ENCODE data around the gene NME2. TPM values are rescaled to one million over a fixed set of nuclear protein-coding genes. Genes with fewer than 3 reads are reported as not detected.
A peak's percentile ranks its signal among the peaks of the same experiment; 100 is the strongest.

NME2 gene
- polyA plus RNA-seq, 1 donor from 2014 or later, result 127 TPM

- H4K20me1 ChIP-seq (ENCODE audit: insufficient read depth), result no peaks in the 10 kb centered on the region
- H3F3A ChIP-seq (ENCODE audit: insufficient read depth, low read length, poor library complexity, severe bottlenecking), result no peaks in the 10 kb centered on the region
- no peaks in the 10 kb centered on the region for H3K79me2 ChIP-seq (replicated peaks; ENCODE audit: insufficient read depth, low read length)
- TF ChIP-seq EZH2 (IDR thresholded peaks at IDR 0.05; ENCODE audit: borderline replicate concordance, insufficient read depth, low read length, poor library complexity, severe bottlenecking) (no peak), EP300 (conservative IDR thresholded peaks at IDR 0.05; ENCODE audit: poor library complexity, severe bottlenecking) (no peak), TAF1 (IDR thresholded peaks at IDR 0.05; ENCODE audit: low read depth) (no peak), CTCF (IDR thresholded peaks at IDR 0.05; ENCODE audit: poor library complexity, severe bottlenecking) (no peak), MXI1 (conservative IDR thresholded peaks at IDR 0.05; ENCODE audit: poor library complexity, severe bottlenecking) (no peak), RAD21 (conservative IDR thresholded peaks at IDR 0.05) (no peak), SMC3 (conservative IDR thresholded peaks at IDR 0.05; ENCODE audit: poor library complexity) (no peak), POLR2AphosphoS5 (IDR thresholded peaks at IDR 0.05) (no peak)
- TF ChIP-seq, protein P1, sequence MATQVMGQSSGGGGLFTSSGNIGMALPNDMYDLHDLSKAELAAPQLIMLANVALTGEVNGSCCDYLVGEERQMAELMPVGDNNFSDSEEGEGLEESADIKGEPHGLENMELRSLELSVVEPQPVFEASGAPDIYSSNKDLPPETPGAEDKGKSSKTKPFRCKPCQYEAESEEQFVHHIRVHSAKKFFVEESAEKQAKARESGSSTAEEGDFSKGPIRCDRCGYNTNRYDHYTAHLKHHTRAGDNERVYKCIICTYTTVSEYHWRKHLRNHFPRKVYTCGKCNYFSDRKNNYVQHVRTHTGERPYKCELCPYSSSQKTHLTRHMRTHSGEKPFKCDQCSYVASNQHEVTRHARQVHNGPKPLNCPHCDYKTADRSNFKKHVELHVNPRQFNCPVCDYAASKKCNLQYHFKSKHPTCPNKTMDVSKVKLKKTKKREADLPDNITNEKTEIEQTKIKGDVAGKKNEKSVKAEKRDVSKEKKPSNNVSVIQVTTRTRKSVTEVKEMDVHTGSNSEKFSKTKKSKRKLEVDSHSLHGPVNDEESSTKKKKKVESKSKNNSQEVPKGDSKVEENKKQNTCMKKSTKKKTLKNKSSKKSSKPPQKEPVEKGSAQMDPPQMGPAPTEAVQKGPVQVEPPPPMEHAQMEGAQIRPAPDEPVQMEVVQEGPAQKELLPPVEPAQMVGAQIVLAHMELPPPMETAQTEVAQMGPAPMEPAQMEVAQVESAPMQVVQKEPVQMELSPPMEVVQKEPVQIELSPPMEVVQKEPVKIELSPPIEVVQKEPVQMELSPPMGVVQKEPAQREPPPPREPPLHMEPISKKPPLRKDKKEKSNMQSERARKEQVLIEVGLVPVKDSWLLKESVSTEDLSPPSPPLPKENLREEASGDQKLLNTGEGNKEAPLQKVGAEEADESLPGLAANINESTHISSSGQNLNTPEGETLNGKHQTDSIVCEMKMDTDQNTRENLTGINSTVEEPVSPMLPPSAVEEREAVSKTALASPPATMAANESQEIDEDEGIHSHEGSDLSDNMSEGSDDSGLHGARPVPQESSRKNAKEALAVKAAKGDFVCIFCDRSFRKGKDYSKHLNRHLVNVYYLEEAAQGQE (IDR thresholded peaks at IDR 0.05; ENCODE audit: borderline replicate concordance), result no peak
- no peak overlapping the region for H3K9ac ChIP-seq (ENCODE audit: low read length)
- H3K36me3 ChIP-seq (ENCODE audit: insufficient read depth, low read length), result no peaks in the 10 kb centered on the region
- peak overlapping the region; percentile 1 for H2AFZ ChIP-seq (ENCODE audit: low read depth, low read length)
- no peaks in the 10 kb centered on the region for H3K9me3 ChIP-seq (ENCODE audit: low read length)
- no peaks in the 10 kb centered on the region for H3K9me2 ChIP-seq (ENCODE audit: insufficient read depth, low read length)
- H3K4me2 ChIP-seq (ENCODE audit: low read length), result no peak overlapping the region
- H3K27me3 ChIP-seq (ENCODE audit: insufficient read depth, low read depth, low read length), result no peaks in the 10 kb centered on the region
- peak overlapping the region; percentile 77 for H3K4me3 ChIP-seq (ENCODE audit: low read length)
- H3K27ac ChIP-seq (ENCODE audit: low read length), result no peak overlapping the region
Observed at GRCh38 chr17:51165680-51166197, 472 bp upstream of the NME2 start.

DNA sequence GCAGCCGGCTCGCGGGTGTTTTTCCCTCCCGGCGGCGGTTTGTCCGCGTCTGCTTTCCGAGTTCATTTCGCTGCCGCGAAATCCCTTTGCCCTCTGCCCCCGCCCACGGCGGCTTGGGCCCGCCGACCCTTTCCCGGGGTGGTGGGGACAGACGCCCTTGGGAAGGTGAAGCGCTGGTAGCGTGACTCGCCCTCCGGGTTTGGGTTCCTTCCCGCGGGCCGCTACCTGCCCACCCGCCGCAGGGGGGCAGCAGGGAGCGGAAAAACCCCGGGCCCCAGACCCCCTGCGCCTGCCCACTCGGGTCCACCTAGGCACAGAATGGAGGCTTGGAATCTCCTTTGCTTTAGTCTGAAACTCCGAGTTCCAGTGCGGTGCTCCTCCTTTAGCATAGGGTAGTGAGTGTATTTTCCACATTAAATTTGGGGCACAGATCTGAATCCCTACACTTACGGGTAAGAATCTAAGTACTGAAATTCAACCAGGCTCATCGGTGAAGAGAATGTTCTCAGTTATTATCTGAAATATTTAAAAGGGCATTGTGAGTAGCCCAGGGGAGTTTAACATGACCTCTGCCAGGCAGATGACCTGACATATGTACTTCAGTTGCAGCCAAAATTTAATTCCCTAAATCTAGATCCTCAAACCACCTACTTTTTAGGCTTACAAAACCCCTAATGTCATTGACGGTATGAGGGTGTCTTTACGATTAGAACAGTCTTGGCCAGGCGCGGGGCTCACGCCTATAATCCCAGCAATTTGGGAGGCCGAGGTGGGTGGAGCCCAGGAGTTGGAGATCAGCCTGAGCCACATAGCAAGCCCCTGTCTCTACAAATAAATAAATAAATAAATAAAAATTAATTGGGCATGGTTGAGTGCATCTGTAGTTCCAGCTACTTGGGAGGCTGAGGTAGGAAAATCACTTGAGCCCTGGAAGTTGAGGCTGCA is 1.0 kb downstream of the NME2 start:
- Histone ChIP-seq H2AFZ (ENCODE audit: low read depth, low read length) (peak overlapping the region; percentile 33), H3K9me3 (ENCODE audit: low read length) (no peaks in the 10 kb centered on the region), H3K9ac (ENCODE audit: low read length) (peak overlapping the region; percentile 56), H3K36me3 (ENCODE audit: insufficient read depth, low read length) (no peaks in the 10 kb centered on the region), H4K20me1 (ENCODE audit: insufficient read depth) (no peaks in the 10 kb centered on the region), H3K9me2 (ENCODE audit: insufficient read depth, low read length) (no peaks in the 10 kb centered on the region), H3K4me3 (ENCODE audit: low read length) (peak overlapping the region; percentile 77), H3K4me2 (ENCODE audit: low read length) (peak overlapping the region; percentile 25), H3K79me2 (replicated peaks; ENCODE audit: insufficient read depth, low read length) (no peaks in the 10 kb centered on the region), H3K27me3 (ENCODE audit: insufficient read depth, low read depth, low read length) (no peaks in the 10 kb centered on the region), H3K27ac (ENCODE audit: low read length) (no peak overlapping the region), H3F3A (ENCODE audit: insufficient read depth, low read length, poor library complexity, severe bottlenecking) (no peaks in the 10 kb centered on the region)
- TF ChIP-seq RAD21 (conservative IDR thresholded peaks at IDR 0.05), result no peak
- peak; percentile 60 for TF ChIP-seq CTCF (IDR thresholded peaks at IDR 0.05; ENCODE audit: poor library complexity, severe bottlenecking)

All from neural cell (in vitro differentiated cells).